Glutamatergic neuron (in vitro differentiated cells): ENCODE data around the gene SLC1A4. TPM values are rescaled to one million over a fixed set of nuclear protein-coding genes. Genes with fewer than 3 reads are reported as not detected.

Experiments used
- DNase-seq: peaks from one replicate; pipeline ENCODE4 v3.0.0; 2022
- H3K27ac Mint-ChIP-seq: one replicate; pipeline ENCODE4 v1.8.0; 2020; ENCODE audit warnings: mild to moderate bottlenecking, mixed read lengths, inconsistent platforms; ENCODE audit not compliant: unreplicated experiment
- H3K27me3 Mint-ChIP-seq: one replicate; pipeline ENCODE4 v1.8.0; 2020; ENCODE audit warnings: mild to moderate bottlenecking, moderate library complexity, mixed read lengths, inconsistent platforms; ENCODE audit not compliant: unreplicated experiment
- H3K36me3 Mint-ChIP-seq: one replicate; pipeline ENCODE4 v1.8.0; 2020; ENCODE audit warnings: mild to moderate bottlenecking, mixed read lengths, inconsistent platforms; ENCODE audit not compliant: unreplicated experiment
- H3K4me1 Mint-ChIP-seq: one replicate; pipeline ENCODE4 v1.8.0; 2020; ENCODE audit warnings: mild to moderate bottlenecking, low read depth, mixed read lengths, inconsistent platforms; ENCODE audit not compliant: unreplicated experiment
- H3K4me3 Mint-ChIP-seq: one replicate; pipeline ENCODE4 v1.8.0; 2020; ENCODE audit warnings: mild to moderate bottlenecking, mixed read lengths, inconsistent platforms; ENCODE audit not compliant: unreplicated experiment
- H3K9me3 Mint-ChIP-seq: one replicate; pipeline ENCODE4 v1.8.0; 2020; ENCODE audit warnings: mild to moderate bottlenecking, moderate library complexity, mixed read lengths, inconsistent platforms; ENCODE audit not compliant: unreplicated experiment
- total RNA-seq: library from RNA; stranded (reverse); fragmentation: NEBNext Ultra II Directional; extraction: Animal tissue kit (Norgen Biotek cat#: 25700); gene quantifications from one replicate; pipeline ENCODE4 v1.2.1, GENCODE V29; 2021; ENCODE audit not compliant: unreplicated experiment
- TF ChIP-seq, protein P1 (sequence below): fragments of 200-600 bp; sonication (generic); IDR thresholded peaks from one replicate; pipeline ENCODE4 v1.5.0; 2021; ENCODE audit not compliant: partially characterized antibody, unreplicated experiment

The SLC1A4 gene
- total RNA-seq, 1 donor from 2014 or later = 27.9 TPM

DNA sequence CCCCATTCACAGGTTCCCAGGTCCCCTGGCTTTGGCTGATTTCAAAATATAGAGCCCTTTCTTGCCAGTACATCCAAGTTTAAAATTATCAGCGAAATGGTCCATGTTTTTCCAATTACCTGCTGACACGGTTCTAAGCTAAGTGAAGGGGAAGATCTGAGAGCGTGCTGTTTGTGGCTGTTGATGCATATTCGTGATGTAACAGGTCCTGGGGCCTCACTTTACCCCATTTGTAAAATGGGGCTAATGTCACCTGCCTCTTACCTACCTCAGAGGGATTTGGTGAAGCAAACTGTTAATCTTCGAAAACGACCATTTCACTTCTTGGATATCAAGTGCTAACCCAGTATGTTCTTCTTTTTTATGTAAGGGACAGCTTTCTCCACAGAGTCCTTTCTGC lies 33.0 kb downstream of the SLC1A4 start:
- H3K27me3 Mint-ChIP-seq = no peaks in the 10 kb centered on the region
- no peak overlapping the region for H3K4me3 Mint-ChIP-seq
- H3K9me3 Mint-ChIP-seq = peaks cover 2% of the 10 kb centered on the region
- no peak overlapping the region for H3K27ac Mint-ChIP-seq
- TF ChIP-seq, protein P1, sequence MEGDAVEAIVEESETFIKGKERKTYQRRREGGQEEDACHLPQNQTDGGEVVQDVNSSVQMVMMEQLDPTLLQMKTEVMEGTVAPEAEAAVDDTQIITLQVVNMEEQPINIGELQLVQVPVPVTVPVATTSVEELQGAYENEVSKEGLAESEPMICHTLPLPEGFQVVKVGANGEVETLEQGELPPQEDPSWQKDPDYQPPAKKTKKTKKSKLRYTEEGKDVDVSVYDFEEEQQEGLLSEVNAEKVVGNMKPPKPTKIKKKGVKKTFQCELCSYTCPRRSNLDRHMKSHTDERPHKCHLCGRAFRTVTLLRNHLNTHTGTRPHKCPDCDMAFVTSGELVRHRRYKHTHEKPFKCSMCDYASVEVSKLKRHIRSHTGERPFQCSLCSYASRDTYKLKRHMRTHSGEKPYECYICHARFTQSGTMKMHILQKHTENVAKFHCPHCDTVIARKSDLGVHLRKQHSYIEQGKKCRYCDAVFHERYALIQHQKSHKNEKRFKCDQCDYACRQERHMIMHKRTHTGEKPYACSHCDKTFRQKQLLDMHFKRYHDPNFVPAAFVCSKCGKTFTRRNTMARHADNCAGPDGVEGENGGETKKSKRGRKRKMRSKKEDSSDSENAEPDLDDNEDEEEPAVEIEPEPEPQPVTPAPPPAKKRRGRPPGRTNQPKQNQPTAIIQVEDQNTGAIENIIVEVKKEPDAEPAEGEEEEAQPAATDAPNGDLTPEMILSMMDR = no peak
- no peak for DNase-seq
- peaks cover 7% of the 10 kb centered on the region for H3K36me3 Mint-ChIP-seq
- H3K4me1 Mint-ChIP-seq = peaks cover 7% of the 10 kb centered on the region

- Mint-ChIP-seq H3K4me3 (no peak overlapping the region), H3K4me1 (peaks cover 4% of the 10 kb centered on the region), H3K36me3 (peaks cover 7% of the 10 kb centered on the region), H3K27me3 (no peaks in the 10 kb centered on the region), H3K27ac (no peak overlapping the region), H3K9me3 (peaks cover 2% of the 10 kb centered on the region)
- no peak for DNase-seq
- TF ChIP-seq, protein P1 = no peak
Measured at GRCh38 chr2:65023742-65024141, 34.5 kb downstream of the SLC1A4 start.

- Mint-ChIP-seq H3K4me3 (no peak overlapping the region), H3K27me3 (no peaks in the 10 kb centered on the region)
Measured at GRCh38 chr2:65024149-65024829, 35.1 kb downstream of the SLC1A4 start.

GRCh38 chr2:65025453-65026123 lies 36.4 kb downstream of the SLC1A4 start:
- TF ChIP-seq, protein P1 = no peak
- Mint-ChIP-seq H3K4me3 (no peak overlapping the region), H3K27me3 (no peaks in the 10 kb centered on the region), H3K36me3 (no peaks in the 10 kb centered on the region), H3K27ac (no peak overlapping the region), H3K4me1 (peaks cover 2% of the 10 kb centered on the region), H3K9me3 (peaks cover 2% of the 10 kb centered on the region)
- DNase-seq = no peak

More at GRCh38 chr2:65024149-65024829, 35.1 kb downstream of the SLC1A4 start:
- H3K4me1 Mint-ChIP-seq = peaks cover 2% of the 10 kb centered on the region
- H3K27ac Mint-ChIP-seq = no peak overlapping the region
- peaks cover 2% of the 10 kb centered on the region for H3K9me3 Mint-ChIP-seq
- H3K36me3 Mint-ChIP-seq = peaks cover 2% of the 10 kb centered on the region
- TF ChIP-seq, protein P1 = no peak
- no peak for DNase-seq

DNA sequence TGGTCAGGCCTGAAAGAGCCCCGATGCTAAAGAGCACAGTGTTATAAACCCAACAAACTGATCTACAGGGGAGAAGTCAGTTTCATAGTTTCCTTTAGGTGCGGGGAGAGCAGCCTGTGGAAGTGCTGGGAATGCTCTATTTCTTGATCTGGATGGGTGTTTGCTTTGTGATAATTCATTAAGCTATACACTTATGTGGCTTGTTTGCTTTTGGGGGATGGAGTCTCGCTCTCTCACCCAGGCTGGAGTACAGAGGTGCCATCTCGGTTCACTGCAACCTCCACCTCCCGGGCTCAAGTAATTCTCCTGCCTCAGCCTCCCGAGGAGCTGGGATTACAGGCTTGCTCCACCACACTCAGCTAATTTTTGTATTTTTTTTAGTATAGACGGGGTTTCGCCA lies 37.0 kb downstream of the SLC1A4 start:
- H3K36me3 Mint-ChIP-seq = no peaks in the 10 kb centered on the region
- H3K4me1 Mint-ChIP-seq = peaks cover 2% of the 10 kb centered on the region
- DNase-seq = no peak
- H3K27ac Mint-ChIP-seq = no peak overlapping the region
- no peaks in the 10 kb centered on the region for H3K27me3 Mint-ChIP-seq
- no peak overlapping the region for H3K4me3 Mint-ChIP-seq
- TF ChIP-seq, protein P1 = no peak
- H3K9me3 Mint-ChIP-seq = peaks cover 2% of the 10 kb centered on the region
